Kidney epithelial cell (primary cell): ENCODE results near the gene E2F2. TPM values are rescaled to one million over a fixed set of nuclear protein-coding genes. Genes with fewer than 3 reads are reported as not detected.

Experiments used
- DNase-seq: peaks from one replicate; pipeline ENCODE4 v3.0.0-alpha.2; 2010; ENCODE audit warnings: low read depth
- H3K27me3 ChIP-seq: 2 replicates; pipeline ENCODE4 v1.6.0; 2011; ENCODE audit warnings: low read length; ENCODE audit not compliant: control insufficient read depth, insufficient read depth
- H3K36me3 ChIP-seq: 2 replicates; pipeline ENCODE4 v1.5.1; 2011; ENCODE audit warnings: low read length; ENCODE audit not compliant: control insufficient read depth, insufficient read depth
- H3K4me3 ChIP-seq: 2 replicates; pipeline ENCODE4 v1.5.1; 2011; ENCODE audit warnings: low read depth, mild to moderate bottlenecking, control low read depth, low read length
- CTCF ChIP-seq: IDR thresholded peaks from 2 replicates; pipeline ENCODE4 v1.5.1; 2011; ENCODE audit warnings: mild to moderate bottlenecking, moderate library complexity, low read length, control low read depth, inconsistent platforms; ENCODE audit not compliant: insufficient read depth, poor library complexity, severe bottlenecking
- total RNA-seq: library from RNA; depleted of rRNA; stranded (reverse); fragments of >200 nt; gene quantifications from 2 replicates; pipeline ENCODE4 v1.2.3, GENCODE V29; 2015

Gene E2F2
- total RNA-seq, 1 donor from 2014 or later = 0.13 TPM

GRCh38 chr1:23471473-23472075 is 59.5 kb downstream of the E2F2 start:
- no peaks in the 10 kb centered on the region for H3K27me3 ChIP-seq
- no peaks in the 10 kb centered on the region for H3K36me3 ChIP-seq
- no peak overlapping the region for H3K4me3 ChIP-seq
- no peak for DNase-seq
- TF ChIP-seq CTCF = no peak

- H3K27me3 ChIP-seq = no peaks in the 10 kb centered on the region
- DNase-seq = no peak
- no peak overlapping the region for H3K4me3 ChIP-seq
- TF ChIP-seq CTCF = no peak
- no peaks in the 10 kb centered on the region for H3K36me3 ChIP-seq
These were observed 60.6 kb downstream of the E2F2 start for GRCh38 chr1:23470282-23471070.

GRCh38 chr1:23469372-23469982 is 61.6 kb downstream of the E2F2 start:
- no peak for TF ChIP-seq CTCF
- H3K36me3 ChIP-seq = no peaks in the 10 kb centered on the region
- DNase-seq = no peak
- H3K4me3 ChIP-seq = no peak overlapping the region
- H3K27me3 ChIP-seq = no peaks in the 10 kb centered on the region

GRCh38 chr1:23466423-23466989 is 64.5 kb downstream of the E2F2 start:
- no peak overlapping the region for H3K4me3 ChIP-seq
- TF ChIP-seq CTCF = no peak
- H3K27me3 ChIP-seq = no peaks in the 10 kb centered on the region
- DNase-seq = no peak
- H3K36me3 ChIP-seq = no peaks in the 10 kb centered on the region

GRCh38 chr1:23463286-23463685 is 67.7 kb downstream of the E2F2 start:
- TF ChIP-seq CTCF = no peak
- no peak for DNase-seq
- no peaks in the 10 kb centered on the region for H3K36me3 ChIP-seq
- no peaks in the 10 kb centered on the region for H3K27me3 ChIP-seq
- H3K4me3 ChIP-seq = no peak overlapping the region
